Measurements from ENCODE around the gene TRAPPC10. TPM values are rescaled to one million over a fixed set of nuclear protein-coding genes. Genes with fewer than 3 reads are reported as not detected.

The TRAPPC10 gene
- polyA plus RNA-seq, 1 experiment: 31.4 TPM

DNA sequence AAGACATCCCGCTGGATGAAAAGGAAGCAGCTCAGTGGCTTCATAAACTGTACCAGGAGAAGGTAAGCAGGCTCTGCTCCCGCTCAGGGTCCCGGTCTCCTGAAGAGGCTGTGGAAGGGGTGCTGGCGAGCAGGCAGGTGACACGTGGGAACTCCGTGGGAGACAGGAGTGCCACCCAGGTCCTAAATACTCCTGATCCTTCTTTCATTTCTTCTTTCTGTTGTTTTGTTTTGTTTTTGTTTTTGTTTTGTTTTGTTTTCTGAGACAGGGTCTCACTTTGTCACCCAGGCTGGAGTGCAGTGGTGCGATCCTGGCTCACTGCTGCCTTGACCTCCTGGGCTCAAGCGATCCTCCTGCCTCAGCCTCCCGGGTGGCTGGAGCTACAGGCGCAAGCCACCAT lies 34.0 kb upstream of the TRAPPC10 start:
- TF ChIP-seq, protein P1, sequence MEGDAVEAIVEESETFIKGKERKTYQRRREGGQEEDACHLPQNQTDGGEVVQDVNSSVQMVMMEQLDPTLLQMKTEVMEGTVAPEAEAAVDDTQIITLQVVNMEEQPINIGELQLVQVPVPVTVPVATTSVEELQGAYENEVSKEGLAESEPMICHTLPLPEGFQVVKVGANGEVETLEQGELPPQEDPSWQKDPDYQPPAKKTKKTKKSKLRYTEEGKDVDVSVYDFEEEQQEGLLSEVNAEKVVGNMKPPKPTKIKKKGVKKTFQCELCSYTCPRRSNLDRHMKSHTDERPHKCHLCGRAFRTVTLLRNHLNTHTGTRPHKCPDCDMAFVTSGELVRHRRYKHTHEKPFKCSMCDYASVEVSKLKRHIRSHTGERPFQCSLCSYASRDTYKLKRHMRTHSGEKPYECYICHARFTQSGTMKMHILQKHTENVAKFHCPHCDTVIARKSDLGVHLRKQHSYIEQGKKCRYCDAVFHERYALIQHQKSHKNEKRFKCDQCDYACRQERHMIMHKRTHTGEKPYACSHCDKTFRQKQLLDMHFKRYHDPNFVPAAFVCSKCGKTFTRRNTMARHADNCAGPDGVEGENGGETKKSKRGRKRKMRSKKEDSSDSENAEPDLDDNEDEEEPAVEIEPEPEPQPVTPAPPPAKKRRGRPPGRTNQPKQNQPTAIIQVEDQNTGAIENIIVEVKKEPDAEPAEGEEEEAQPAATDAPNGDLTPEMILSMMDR (IDR thresholded peaks at IDR 0.05; ENCODE audit: insufficient read depth, low read depth, low read length): no peak
- Histone ChIP-seq H3K4me3 (ENCODE audit: low read depth, low read length) (no peak overlapping the region), H3K36me3 (ENCODE audit: control insufficient read depth, insufficient read depth, low read length) (peaks cover 16% of the 10 kb centered on the region), H3K27me3 (ENCODE audit: control insufficient read depth, insufficient read depth, low read length) (no peaks in the 10 kb centered on the region)
- ChIA-PET POLR2A (no interaction called here), CTCF (interaction anchor here (0.8 to 3.6 kb wide), 2 partner anchors 8 to 320 kb away, joined by 3 to 20 read pairs; no protein-coding TSS in a partner anchor)
- no peak for DNase-seq (ENCODE audit: low read depth)

DNA sequence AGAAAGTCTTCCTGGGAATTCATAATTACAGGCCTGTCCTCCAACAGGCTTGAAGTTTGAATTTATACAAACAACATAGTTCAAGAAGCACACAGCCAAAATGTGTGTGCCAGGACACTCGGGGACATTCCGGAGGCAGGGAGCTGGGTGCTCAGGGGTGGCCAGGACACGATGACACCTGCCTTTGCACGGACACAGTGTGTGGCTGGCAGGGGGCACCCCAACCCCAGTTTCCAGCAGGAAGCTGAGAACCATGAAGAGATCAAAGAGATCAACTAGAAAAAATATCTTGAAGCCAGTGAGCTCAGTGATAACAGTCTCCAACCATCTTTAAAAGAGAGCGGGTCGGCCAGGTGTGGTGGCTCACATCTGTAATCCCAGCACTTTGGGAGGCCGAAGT lies 32.5 kb upstream of the TRAPPC10 start:
- CTCF ChIA-PET: interaction anchor here (0.5 to 0.9 kb wide), 2 partner anchors 34 to 169 kb away, joined by 3 read pairs; no protein-coding TSS in a partner anchor
- no peaks in the 10 kb centered on the region for H3K27me3 ChIP-seq (ENCODE audit: control insufficient read depth, insufficient read depth, low read length)
- peaks cover 18% of the 10 kb centered on the region for H3K36me3 ChIP-seq (ENCODE audit: control insufficient read depth, insufficient read depth, low read length)
- H3K4me3 ChIP-seq (ENCODE audit: low read depth, low read length): no peak overlapping the region
- DNase-seq (ENCODE audit: low read depth): no peak
- POLR2A ChIA-PET: no interaction called here
- TF ChIP-seq, protein P1 (IDR thresholded peaks at IDR 0.05; ENCODE audit: insufficient read depth, low read depth, low read length): 0 out of 2 replicates have a peak, but pooled peaks have one; percentile 3

DNA sequence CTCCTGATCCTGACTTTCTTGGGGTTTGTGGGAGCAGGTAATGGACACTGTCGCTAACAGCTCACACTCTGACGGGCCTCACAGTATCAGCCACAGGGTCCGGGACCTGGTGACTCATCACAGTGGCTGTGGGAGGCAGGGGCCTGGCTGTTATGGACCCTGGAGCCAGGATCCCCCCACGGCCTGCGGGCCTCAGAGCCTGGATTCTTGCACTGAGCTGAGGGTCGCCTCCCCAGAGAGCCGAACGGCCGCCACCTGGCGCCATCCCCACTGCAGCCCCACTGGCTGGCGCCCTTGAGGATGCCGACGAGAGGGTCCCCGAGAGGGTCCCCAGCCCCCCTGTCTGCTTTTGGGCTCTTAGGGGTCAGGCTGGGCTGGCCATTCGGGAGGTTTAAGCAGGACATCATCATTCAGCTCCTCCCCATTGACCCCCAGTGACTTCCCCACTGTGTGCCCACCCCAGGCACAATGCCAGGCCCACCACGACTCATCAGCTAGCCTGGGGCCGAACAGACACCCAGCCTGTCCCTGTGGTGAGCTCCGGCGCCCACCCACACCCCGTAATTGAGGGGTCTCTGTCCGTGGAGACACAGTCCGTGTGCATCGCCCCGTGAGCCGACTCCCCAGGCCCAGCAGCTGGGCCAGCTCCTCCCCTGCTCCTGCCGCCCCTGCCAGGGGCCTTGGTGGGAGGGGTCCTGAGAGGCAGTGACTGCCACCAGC lies 30.8 kb upstream of the TRAPPC10 start:
- TF ChIP-seq, protein P1 (IDR thresholded peaks at IDR 0.05; ENCODE audit: insufficient read depth, low read depth, low read length): no peak
- Histone ChIP-seq H3K36me3 (ENCODE audit: control insufficient read depth, insufficient read depth, low read length) (peaks cover 16% of the 10 kb centered on the region), H3K4me3 (ENCODE audit: low read depth, low read length) (no peak overlapping the region), H3K27me3 (ENCODE audit: control insufficient read depth, insufficient read depth, low read length) (no peaks in the 10 kb centered on the region)
- DNase-seq (ENCODE audit: low read depth): no peak
- ChIA-PET POLR2A (no interaction called here), CTCF (interaction anchor here (1.0 to 1.2 kb wide), 2 partner anchors 170 to 191 kb away, joined by 3 read pairs; no protein-coding TSS in a partner anchor)

DNA sequence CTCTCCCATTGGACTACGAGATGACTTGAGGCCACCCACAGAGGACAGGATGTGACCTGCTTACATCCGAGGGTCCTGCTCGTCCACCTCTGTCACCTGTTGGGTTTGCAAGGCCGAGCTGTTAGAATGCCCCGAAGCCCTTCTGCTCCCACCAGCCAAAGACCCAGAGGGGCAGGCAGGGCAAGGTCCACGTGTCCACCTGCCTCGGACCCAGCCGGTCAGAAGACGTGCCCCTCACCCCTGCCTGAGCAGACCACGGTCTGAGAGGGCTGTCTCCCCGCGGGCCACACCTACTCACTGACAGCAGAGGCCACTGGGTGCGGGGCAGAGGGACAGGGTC lies 30.3 kb upstream of the TRAPPC10 start:
- TF ChIP-seq, protein P1 (IDR thresholded peaks at IDR 0.05; ENCODE audit: insufficient read depth, low read depth, low read length): no peak
- no peak for DNase-seq (ENCODE audit: low read depth)
- ChIA-PET POLR2A (no interaction called here), CTCF (interaction anchor here (1.2 kb wide), 1 partner anchor 192 kb away, joined by 3 read pairs; no protein-coding TSS in a partner anchor)
- peaks cover 16% of the 10 kb centered on the region for H3K36me3 ChIP-seq (ENCODE audit: control insufficient read depth, insufficient read depth, low read length)
- no peak overlapping the region for H3K4me3 ChIP-seq (ENCODE audit: low read depth, low read length)
- H3K27me3 ChIP-seq (ENCODE audit: control insufficient read depth, insufficient read depth, low read length): no peaks in the 10 kb centered on the region

DNA sequence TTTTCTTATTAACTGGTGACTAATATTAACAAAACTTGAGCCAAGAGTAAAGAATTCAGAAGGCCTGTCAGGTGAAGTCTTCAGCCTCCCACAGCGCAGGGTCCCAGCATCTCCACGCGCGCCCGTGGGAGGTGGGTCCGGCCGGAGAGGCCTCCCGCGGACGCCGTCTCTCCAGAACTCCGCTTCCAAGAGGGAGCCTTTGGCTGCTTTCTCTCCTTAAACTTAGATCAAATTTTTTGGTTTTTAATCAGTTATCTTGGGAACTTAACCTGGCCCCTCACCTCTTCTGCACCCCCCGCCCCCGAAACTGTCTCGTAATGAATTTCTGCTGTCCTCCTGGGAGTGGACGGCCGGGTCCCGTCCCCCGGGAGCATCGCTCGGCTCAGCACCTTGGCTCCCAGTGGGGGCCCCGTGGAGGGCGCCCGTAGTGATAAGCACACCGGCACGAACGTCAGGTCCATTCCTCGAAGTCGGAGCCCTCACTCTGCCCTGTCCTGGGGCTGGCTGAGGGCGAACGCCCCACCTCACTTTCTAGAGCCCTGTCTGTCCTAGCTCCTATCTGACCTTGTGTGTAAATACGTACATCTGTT lies 29.5 kb upstream of the TRAPPC10 start:
- Histone ChIP-seq H3K36me3 (ENCODE audit: control insufficient read depth, insufficient read depth, low read length) (peaks cover 16% of the 10 kb centered on the region), H3K27me3 (ENCODE audit: control insufficient read depth, insufficient read depth, low read length) (no peaks in the 10 kb centered on the region), H3K4me3 (ENCODE audit: low read depth, low read length) (no peak overlapping the region)
- TF ChIP-seq, protein P1 (IDR thresholded peaks at IDR 0.05; ENCODE audit: insufficient read depth, low read depth, low read length): no peak
- ChIA-PET POLR2A (no interaction called here), CTCF (no interaction called here)
- DNase-seq (ENCODE audit: low read depth): no peak

All from BJ (cell line).